ENCODE data around the gene MUC22.

MUC22 gene

DNA sequence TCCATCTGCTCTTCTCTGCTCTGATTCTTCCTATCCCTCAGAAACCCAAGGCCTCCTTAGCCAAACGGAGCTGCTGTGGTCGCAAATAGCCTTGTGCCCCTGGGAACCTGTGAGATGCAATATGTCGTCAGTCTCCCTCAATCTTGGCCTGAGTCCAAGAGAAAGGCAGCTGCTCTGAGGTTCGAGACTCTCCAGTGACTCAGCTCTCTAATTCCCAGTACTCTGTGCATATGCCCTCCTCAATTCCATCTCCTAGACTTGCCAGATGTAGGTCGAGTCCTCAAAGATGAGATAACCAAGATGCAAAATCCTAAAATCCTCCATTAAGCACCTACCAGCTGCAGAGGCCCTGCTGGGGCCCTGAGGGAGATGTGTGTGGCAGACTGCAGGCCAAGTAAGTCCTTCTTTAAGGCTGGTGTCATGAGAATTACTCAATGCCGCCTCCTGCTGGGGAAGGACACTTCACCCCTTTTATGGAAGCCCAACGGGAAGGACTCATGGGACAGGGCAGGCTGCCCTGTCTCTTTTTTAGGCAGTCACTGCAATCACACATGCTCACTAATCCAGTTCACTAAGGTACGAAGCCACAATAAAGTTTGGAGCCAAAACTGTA lies 73.6 kb downstream of the MUC22 start:
- TF ChIP-seq, protein P1, sequence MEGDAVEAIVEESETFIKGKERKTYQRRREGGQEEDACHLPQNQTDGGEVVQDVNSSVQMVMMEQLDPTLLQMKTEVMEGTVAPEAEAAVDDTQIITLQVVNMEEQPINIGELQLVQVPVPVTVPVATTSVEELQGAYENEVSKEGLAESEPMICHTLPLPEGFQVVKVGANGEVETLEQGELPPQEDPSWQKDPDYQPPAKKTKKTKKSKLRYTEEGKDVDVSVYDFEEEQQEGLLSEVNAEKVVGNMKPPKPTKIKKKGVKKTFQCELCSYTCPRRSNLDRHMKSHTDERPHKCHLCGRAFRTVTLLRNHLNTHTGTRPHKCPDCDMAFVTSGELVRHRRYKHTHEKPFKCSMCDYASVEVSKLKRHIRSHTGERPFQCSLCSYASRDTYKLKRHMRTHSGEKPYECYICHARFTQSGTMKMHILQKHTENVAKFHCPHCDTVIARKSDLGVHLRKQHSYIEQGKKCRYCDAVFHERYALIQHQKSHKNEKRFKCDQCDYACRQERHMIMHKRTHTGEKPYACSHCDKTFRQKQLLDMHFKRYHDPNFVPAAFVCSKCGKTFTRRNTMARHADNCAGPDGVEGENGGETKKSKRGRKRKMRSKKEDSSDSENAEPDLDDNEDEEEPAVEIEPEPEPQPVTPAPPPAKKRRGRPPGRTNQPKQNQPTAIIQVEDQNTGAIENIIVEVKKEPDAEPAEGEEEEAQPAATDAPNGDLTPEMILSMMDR (IDR thresholded peaks at IDR 0.05; ENCODE audit: unreplicated experiment in 3 of 3) = peak; percentile 17 to 46 (median 21)
- no peak overlapping the region for H3K4me3 Mint-ChIP-seq

More for the DNA sequence above, 73.6 kb downstream of the MUC22 start:
- peak overlapping the region in 2 of 3 experiments; percentile 15 to 35 for H3K27ac Mint-ChIP-seq
- H3K36me3 Mint-ChIP-seq (ENCODE audit: low read depth) = no peaks in the 10 kb centered on the region
- H3K4me1 Mint-ChIP-seq = peaks cover 32% of the 10 kb centered on the region
- peaks cover 20% of the 10 kb centered on the region for H3K27me3 Mint-ChIP-seq (ENCODE audit: low read depth)
- H3K9me3 Mint-ChIP-seq = no peaks in the 10 kb centered on the region

Measured in nephron (organoid).